Type B pancreatic cell (in vitro differentiated cells): ENCODE measurements around the gene SCAF8. TPM values are rescaled to one million over a fixed set of nuclear protein-coding genes. Genes with fewer than 3 reads are reported as not detected.
A peak's percentile ranks its signal among the peaks of the same experiment; 100 is the strongest.

Experiments used
- DNase-seq: peaks from one replicate; pipeline ENCODE4 v3.0.0; 2021; ENCODE audit warnings: mixed read lengths; ENCODE audit not compliant: unreplicated experiment; ENCODE audit errors: extremely low spot score
- H3K27ac Mint-ChIP-seq: 2 replicates; pipeline ENCODE4 v1.8.0; 2021; ENCODE audit warnings: mild to moderate bottlenecking, mixed read lengths
- H3K27me3 Mint-ChIP-seq: 2 replicates; pipeline ENCODE4 v1.8.0; 2021; ENCODE audit warnings: mixed read lengths
- H3K36me3 Mint-ChIP-seq: 2 replicates; pipeline ENCODE4 v1.8.0; 2021; ENCODE audit warnings: mixed read lengths
- H3K4me1 Mint-ChIP-seq: one replicate; pipeline ENCODE4 v1.8.0; 2021; ENCODE audit warnings: mixed read lengths; ENCODE audit not compliant: unreplicated experiment
- H3K4me3 Mint-ChIP-seq: 2 replicates; pipeline ENCODE4 v1.8.0; 2021; ENCODE audit warnings: mild to moderate bottlenecking, mixed read lengths
- H3K9me3 Mint-ChIP-seq: 2 replicates; pipeline ENCODE4 v1.8.0; 2021; ENCODE audit warnings: mixed read lengths
- total RNA-seq: library from RNA; stranded (reverse); gene quantifications from 2 replicates; pipeline ENCODE4 v1.2.1, GENCODE V29; 2021; ENCODE audit warnings: low replicate concordance
- TF ChIP-seq, protein P1 (sequence below): fragments of 200-600 bp; sonication (generic); conservative IDR thresholded peaks from 2 replicates; pipeline ENCODE4 v1.5.0; 2021; ENCODE audit warnings: antibody characterized with exemption, mild to moderate bottlenecking

The SCAF8 gene
- total RNA-seq, 1 donor from 2014 or later: 58.7 TPM

DNA sequence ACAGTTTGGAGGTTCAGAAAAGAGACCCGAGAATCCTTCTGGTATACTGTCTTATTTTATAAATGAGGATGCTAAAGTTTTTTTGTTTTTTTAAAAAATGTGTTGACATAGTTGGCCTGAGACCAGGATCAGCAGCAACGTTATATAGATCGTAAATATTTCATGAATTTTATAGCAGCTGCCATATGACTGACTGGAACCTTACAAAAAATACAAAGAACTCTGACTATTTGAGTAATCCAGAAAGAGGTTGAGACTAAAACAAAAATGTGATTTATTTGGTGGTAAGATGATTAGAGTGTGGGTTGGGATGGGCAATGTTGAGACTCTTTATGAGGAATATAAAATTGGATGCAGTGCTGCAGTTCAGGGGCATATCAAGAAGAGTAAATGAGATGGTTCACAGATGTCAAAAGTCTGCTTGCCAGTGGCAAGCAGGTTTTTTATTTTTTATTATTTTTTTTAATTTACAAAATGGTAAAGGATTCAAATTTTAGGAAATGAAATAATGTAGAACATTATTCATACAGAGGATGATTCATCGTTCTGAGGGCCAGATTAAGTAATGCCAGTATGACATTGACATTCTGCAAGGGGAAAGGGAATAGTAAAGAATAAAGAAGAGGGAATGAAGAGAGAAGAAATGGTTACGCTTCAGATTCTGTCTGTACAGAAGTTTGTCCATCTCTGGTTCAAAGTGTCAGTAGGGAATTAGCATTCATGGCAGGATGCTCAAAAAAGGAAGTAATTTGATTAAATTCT is 58.5 kb downstream of the SCAF8 start:
- H3K4me3 Mint-ChIP-seq: no peak overlapping the region
- TF ChIP-seq, protein P1, sequence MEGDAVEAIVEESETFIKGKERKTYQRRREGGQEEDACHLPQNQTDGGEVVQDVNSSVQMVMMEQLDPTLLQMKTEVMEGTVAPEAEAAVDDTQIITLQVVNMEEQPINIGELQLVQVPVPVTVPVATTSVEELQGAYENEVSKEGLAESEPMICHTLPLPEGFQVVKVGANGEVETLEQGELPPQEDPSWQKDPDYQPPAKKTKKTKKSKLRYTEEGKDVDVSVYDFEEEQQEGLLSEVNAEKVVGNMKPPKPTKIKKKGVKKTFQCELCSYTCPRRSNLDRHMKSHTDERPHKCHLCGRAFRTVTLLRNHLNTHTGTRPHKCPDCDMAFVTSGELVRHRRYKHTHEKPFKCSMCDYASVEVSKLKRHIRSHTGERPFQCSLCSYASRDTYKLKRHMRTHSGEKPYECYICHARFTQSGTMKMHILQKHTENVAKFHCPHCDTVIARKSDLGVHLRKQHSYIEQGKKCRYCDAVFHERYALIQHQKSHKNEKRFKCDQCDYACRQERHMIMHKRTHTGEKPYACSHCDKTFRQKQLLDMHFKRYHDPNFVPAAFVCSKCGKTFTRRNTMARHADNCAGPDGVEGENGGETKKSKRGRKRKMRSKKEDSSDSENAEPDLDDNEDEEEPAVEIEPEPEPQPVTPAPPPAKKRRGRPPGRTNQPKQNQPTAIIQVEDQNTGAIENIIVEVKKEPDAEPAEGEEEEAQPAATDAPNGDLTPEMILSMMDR: no peak
- DNase-seq: no peak
- no peaks in the 10 kb centered on the region for H3K4me1 Mint-ChIP-seq
- H3K27ac Mint-ChIP-seq: peak overlapping the region; percentile 13
- H3K36me3 Mint-ChIP-seq: peaks cover 48% of the 10 kb centered on the region
- H3K9me3 Mint-ChIP-seq: no peaks in the 10 kb centered on the region
- H3K27me3 Mint-ChIP-seq: no peaks in the 10 kb centered on the region

DNA sequence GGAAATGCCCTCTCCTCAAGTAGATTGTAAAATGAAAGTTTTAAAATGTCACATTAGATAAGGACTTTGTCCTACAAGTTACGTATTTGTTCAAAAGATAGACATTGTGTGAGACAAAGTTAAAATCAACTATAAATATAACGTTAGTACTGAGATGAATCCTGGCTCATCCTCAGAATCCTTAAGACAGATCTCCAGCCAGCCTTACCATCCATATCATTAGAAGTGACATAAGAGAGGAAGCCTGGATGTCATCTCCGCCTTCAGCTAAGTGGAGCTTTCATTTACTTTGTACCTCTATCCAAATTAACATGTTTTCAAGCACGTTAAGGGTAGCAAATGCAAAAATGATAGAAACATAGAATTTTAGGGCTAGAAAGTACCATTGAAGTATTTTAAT is 59.1 kb downstream of the SCAF8 start:
- DNase-seq: no peak
- Mint-ChIP-seq H3K27me3 (no peaks in the 10 kb centered on the region), H3K27ac (peak overlapping the region; percentile 13), H3K4me1 (no peaks in the 10 kb centered on the region), H3K36me3 (peaks cover 46% of the 10 kb centered on the region), H3K4me3 (no peak overlapping the region), H3K9me3 (no peaks in the 10 kb centered on the region)
- TF ChIP-seq, protein P1: no peak

DNA sequence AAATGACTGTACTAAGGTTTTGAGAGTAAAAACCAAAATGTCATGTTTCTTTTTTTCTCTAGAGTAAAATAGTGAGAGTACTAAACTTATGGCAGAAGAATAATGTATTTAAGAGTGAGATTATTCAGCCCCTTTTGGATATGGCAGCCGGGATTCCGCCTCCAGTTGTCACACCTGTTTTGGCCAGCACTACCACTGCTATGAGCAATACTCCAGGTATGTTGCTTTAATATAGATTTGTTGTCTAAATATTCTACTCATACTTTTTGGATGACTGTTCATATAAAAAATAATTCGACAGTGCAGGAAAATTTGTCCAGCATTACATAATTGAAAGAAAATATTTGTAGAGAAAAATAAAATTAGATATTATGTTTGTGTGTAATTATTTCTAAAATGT is 59.5 kb downstream of the SCAF8 start:
- H3K4me1 Mint-ChIP-seq: no peaks in the 10 kb centered on the region

DNA sequence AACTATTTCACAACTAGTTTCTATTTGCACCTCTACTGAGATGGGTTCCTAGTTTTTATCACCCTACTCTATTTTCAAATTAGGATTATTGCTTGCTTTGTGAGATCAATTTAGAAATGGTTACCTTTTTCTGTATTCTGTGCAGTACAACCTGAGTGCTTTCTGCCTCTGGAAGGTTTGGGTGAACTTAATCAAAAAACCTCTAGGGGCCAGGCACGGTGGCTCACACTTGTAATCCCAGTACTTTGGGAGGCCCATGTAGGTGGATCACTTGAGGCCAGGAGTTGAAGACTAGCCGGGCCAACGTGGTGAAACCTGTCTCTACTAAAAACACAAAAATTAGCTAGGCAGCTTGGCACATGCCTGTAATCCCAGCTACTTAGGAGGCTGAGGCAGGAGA is 63.3 kb downstream of the SCAF8 start:
- TF ChIP-seq, protein P1: no peak
- no peaks in the 10 kb centered on the region for H3K4me1 Mint-ChIP-seq
- no peak overlapping the region for H3K4me3 Mint-ChIP-seq
- peaks cover 44% of the 10 kb centered on the region for H3K36me3 Mint-ChIP-seq
- DNase-seq: no peak
- no peak overlapping the region for H3K27ac Mint-ChIP-seq
- no peaks in the 10 kb centered on the region for H3K9me3 Mint-ChIP-seq
- H3K27me3 Mint-ChIP-seq: no peaks in the 10 kb centered on the region

More for the DNA sequence above, 59.5 kb downstream of the SCAF8 start:
- H3K27ac Mint-ChIP-seq: peak overlapping the region; percentile 13
- TF ChIP-seq, protein P1: no peak
- no peak for DNase-seq
- peaks cover 47% of the 10 kb centered on the region for H3K36me3 Mint-ChIP-seq
- no peaks in the 10 kb centered on the region for H3K9me3 Mint-ChIP-seq
- no peaks in the 10 kb centered on the region for H3K27me3 Mint-ChIP-seq
- no peak overlapping the region for H3K4me3 Mint-ChIP-seq

DNA sequence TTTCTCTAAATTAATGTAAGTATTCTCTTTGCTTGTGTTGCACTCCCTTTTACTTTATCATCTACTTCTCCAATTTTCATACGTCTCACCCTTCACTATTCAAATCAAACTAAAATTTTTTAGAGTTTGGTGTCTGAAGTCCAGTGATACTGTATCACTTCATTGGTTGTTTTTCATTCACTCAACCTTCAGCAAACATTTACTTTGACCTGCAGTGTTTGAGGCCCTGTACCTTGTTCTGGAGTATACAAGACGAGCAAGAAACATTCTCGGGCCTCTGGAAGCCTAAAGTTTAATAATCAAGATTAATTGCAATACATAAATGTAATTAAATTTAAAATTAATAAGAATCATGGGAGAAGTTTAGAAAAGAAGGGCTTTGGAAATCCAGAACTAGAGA is 64.6 kb downstream of the SCAF8 start:
- DNase-seq: no peak
- TF ChIP-seq, protein P1: no peak
- peaks cover 31% of the 10 kb centered on the region for H3K36me3 Mint-ChIP-seq
- no peaks in the 10 kb centered on the region for H3K27me3 Mint-ChIP-seq
- no peak overlapping the region for H3K27ac Mint-ChIP-seq
- no peaks in the 10 kb centered on the region for H3K9me3 Mint-ChIP-seq
- no peak overlapping the region for H3K4me3 Mint-ChIP-seq
- H3K4me1 Mint-ChIP-seq: no peaks in the 10 kb centered on the region
